ENCODE data around the gene FAM90A1.
"Not testable (repeated sequence)": the region's sequence is repeated elsewhere in the genome, so short reads cannot be mapped to it uniquely, and the experiment has no call there.

Gene FAM90A1

DNA sequence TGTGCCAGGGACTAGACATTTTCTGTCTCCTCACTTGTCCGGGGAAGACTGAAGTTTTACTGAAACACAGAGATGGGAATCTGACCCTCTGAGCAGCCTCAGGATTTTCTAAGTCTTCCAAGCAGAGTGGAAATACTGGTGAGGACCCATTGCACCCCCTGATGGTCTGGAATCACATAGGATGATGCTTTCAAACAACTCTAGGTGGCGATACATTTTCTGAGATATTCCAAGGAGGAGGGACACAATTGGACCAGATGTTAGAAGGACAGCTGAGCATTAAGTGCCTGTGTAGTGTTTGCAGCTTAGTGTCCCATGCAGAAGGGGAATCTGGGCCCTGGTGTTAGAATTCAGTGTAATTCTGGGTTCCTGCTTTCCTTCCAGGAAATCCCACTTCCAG lies 39.3 kb downstream of the FAM90A1 start:
- not testable (repeated sequence) for H3K4me1 ChIP-seq (ENCODE audit: control insufficient read depth, low read depth, low read length); H3K27ac ChIP-seq (ENCODE audit: low read length); H3K27me3 ChIP-seq (ENCODE audit: control insufficient read depth, insufficient read depth, low read length); H3K4me3 ChIP-seq (ENCODE audit: low read length); H3K9ac ChIP-seq (ENCODE audit: low read length); H3K36me3 ChIP-seq (ENCODE audit: control insufficient read depth, low read depth, low read length); H3K9me3 ChIP-seq (ENCODE audit: control insufficient read depth, low read depth, low read length)

- H3K4me1 ChIP-seq (ENCODE audit: control insufficient read depth, low read depth, low read length); H3K27ac ChIP-seq (ENCODE audit: low read length): not testable (repeated sequence)
Observed at GRCh38 chr12:8184206-8184605, 43.2 kb downstream of the FAM90A1 start.

DNA sequence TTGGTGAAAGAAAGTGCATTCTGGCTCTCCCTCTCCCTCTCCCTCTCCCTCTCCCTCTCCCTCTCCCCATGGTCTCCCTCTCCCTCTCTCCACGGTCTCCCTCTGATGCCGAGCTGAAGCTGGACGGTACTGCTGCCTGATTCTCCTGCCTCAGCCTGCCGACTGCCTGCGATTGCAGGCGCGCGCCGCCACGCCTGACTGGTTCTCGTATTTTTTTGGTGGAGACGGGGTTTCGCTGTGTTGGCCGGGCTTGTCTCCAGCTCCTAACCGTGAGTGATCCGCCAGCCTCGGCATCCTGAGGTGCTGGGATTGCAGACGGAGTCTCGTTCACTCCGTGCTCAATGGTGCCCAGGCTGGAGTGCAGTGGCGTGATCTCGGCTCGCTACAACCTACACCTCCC lies 44.1 kb downstream of the FAM90A1 start:
- H3K9me3 ChIP-seq (ENCODE audit: control insufficient read depth, low read depth, low read length); H3K4me3 ChIP-seq (ENCODE audit: low read length); H3K36me3 ChIP-seq (ENCODE audit: control insufficient read depth, low read depth, low read length); H3K27me3 ChIP-seq (ENCODE audit: control insufficient read depth, insufficient read depth, low read length); H3K4me1 ChIP-seq (ENCODE audit: control insufficient read depth, low read depth, low read length); H3K9ac ChIP-seq (ENCODE audit: low read length); H3K27ac ChIP-seq (ENCODE audit: low read length): not testable (repeated sequence)

More at GRCh38 chr12:8184206-8184605, 43.2 kb downstream of the FAM90A1 start:
- not testable (repeated sequence) for H3K9ac ChIP-seq (ENCODE audit: low read length); H3K36me3 ChIP-seq (ENCODE audit: control insufficient read depth, low read depth, low read length); H3K4me3 ChIP-seq (ENCODE audit: low read length); H3K27me3 ChIP-seq (ENCODE audit: control insufficient read depth, insufficient read depth, low read length); H3K9me3 ChIP-seq (ENCODE audit: control insufficient read depth, low read depth, low read length)

DNA sequence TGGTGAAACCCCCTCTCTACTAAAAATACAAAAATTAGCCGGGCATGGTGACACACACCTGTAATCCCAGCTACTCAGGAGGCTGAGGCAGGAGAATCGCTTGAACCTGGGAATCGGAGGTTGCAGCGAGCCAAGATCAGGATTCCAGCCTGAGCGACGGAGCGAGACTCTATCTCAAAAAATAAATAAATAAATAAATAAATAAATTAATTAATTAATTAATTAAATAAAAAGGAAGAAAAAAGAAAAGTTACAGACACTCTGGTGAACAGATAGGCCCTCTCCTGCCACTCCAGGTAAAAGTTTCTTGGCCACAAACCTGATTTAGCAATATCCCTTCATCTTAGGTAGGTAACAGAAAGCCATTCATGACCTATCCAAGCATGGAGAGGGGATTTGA lies 44.5 kb downstream of the FAM90A1 start:
- H3K4me3 ChIP-seq (ENCODE audit: low read length); H3K4me1 ChIP-seq (ENCODE audit: control insufficient read depth, low read depth, low read length); H3K9ac ChIP-seq (ENCODE audit: low read length); H3K27me3 ChIP-seq (ENCODE audit: control insufficient read depth, insufficient read depth, low read length); H3K36me3 ChIP-seq (ENCODE audit: control insufficient read depth, low read depth, low read length); H3K27ac ChIP-seq (ENCODE audit: low read length); H3K9me3 ChIP-seq (ENCODE audit: control insufficient read depth, low read depth, low read length): not testable (repeated sequence)

- H3K4me1 ChIP-seq (ENCODE audit: control insufficient read depth, low read depth, low read length); H3K27me3 ChIP-seq (ENCODE audit: control insufficient read depth, insufficient read depth, low read length); H3K36me3 ChIP-seq (ENCODE audit: control insufficient read depth, low read depth, low read length); H3K4me3 ChIP-seq (ENCODE audit: low read length); H3K9me3 ChIP-seq (ENCODE audit: control insufficient read depth, low read depth, low read length); H3K9ac ChIP-seq (ENCODE audit: low read length); H3K27ac ChIP-seq (ENCODE audit: low read length): not testable (repeated sequence)
Observed at GRCh38 chr12:8181271-8181670, 46.1 kb downstream of the FAM90A1 start.

DNA sequence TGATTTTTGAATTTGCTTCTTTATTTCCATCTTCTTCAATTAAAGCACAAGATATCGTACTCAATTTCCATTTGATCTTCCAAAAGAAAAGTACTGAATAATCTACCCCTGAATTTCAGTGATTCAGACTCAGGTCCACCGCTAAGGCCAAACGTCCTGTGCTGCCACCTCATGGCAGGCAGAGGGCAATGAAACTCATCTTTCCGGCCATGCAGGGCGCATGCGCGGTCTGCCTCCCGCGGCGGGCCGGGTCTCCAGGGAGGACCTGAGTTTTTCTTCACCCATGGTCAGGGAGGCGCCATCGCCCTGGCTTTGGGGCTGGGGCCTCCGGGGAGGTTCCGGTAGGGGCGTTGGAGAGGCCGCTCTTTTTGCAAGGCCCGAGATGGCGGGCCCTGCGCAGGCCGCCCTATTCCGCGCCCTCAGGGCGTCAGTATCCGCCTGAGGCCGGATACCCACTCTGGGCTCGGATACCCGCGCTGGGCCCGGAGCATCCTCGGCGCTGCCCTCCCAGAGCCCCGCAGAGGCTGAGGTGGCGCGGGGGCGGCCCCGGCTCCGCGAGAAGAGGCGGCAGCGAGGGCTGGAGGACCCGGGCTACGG lies 47.3 kb downstream of the FAM90A1 start:
- not testable (repeated sequence) for H3K4me1 ChIP-seq (ENCODE audit: control insufficient read depth, low read depth, low read length); H3K36me3 ChIP-seq (ENCODE audit: control insufficient read depth, low read depth, low read length); H3K27ac ChIP-seq (ENCODE audit: low read length); H3K9ac ChIP-seq (ENCODE audit: low read length); H3K27me3 ChIP-seq (ENCODE audit: control insufficient read depth, insufficient read depth, low read length); H3K9me3 ChIP-seq (ENCODE audit: control insufficient read depth, low read depth, low read length)
- peak overlapping the region; percentile 27 for H3K4me3 ChIP-seq (ENCODE audit: low read length)

- H3K4me3 ChIP-seq (ENCODE audit: low read length); H3K9me3 ChIP-seq (ENCODE audit: control insufficient read depth, low read depth, low read length); H3K27ac ChIP-seq (ENCODE audit: low read length); H3K9ac ChIP-seq (ENCODE audit: low read length); H3K27me3 ChIP-seq (ENCODE audit: control insufficient read depth, insufficient read depth, low read length); H3K36me3 ChIP-seq (ENCODE audit: control insufficient read depth, low read depth, low read length); H3K4me1 ChIP-seq (ENCODE audit: control insufficient read depth, low read depth, low read length): not testable (repeated sequence)
Observed at GRCh38 chr12:8172911-8173310, 54.5 kb downstream of the FAM90A1 start.

Data from iPS-18a (cell line).